Mesendoderm (in vitro differentiated cells): ENCODE measurements around the gene MICAL2.

Experiments
- DNase-seq: peaks from one replicate; pipeline ENCODE4 v3.0.0; 2013
- H2AK5ac ChIP-seq: 2 replicates; pipeline ENCODE4 v1.6.1; 2013; ENCODE audit warnings: low read length, inconsistent platforms
- H2BK120ac ChIP-seq: 2 replicates; pipeline ENCODE4 v1.6.1; 2013; ENCODE audit warnings: low read depth, mild to moderate bottlenecking, low read length, moderate library complexity, mixed read lengths
- H2BK15ac ChIP-seq: replicated peaks from 2 replicates; pipeline ENCODE4 v1.6.1; 2013; ENCODE audit warnings: low read depth, mild to moderate bottlenecking, moderate library complexity
- H2BK5ac ChIP-seq: 2 replicates; pipeline ENCODE4 v1.6.1; 2013; ENCODE audit warnings: low read length, inconsistent platforms
- H3K18ac ChIP-seq: 2 replicates; pipeline ENCODE4 v1.6.1; 2013; ENCODE audit warnings: mild to moderate bottlenecking, low read length, mixed read lengths
- H3K23ac ChIP-seq: one replicate; pipeline ENCODE4 v1.6.1; 2013; ENCODE audit warnings: low read length
- H3K27ac ChIP-seq: 2 replicates; pipeline ENCODE4 v1.5.1; 2013; ENCODE audit warnings: low read depth, mild to moderate bottlenecking, inconsistent platforms, low read length, moderate library complexity
- H3K27me3 ChIP-seq: 2 replicates; pipeline ENCODE4 v1.6.1; 2013; ENCODE audit warnings: low read length, control low read depth, mild to moderate bottlenecking, inconsistent platforms; ENCODE audit not compliant: insufficient read depth, poor library complexity
- H3K36me3 ChIP-seq: 2 replicates; pipeline ENCODE4 v1.6.1; 2013; ENCODE audit warnings: low read length, inconsistent platforms; ENCODE audit not compliant: control insufficient read depth, insufficient read depth
- H3K4ac ChIP-seq: one replicate; pipeline ENCODE4 v1.6.1; 2013; ENCODE audit warnings: low read depth, mild to moderate bottlenecking, low read length, moderate library complexity
- H3K4me1 ChIP-seq: 2 replicates; pipeline ENCODE4 v1.6.1; 2013; ENCODE audit warnings: low read depth, low read length, inconsistent platforms; ENCODE audit not compliant: control insufficient read depth
- H3K4me2 ChIP-seq: 2 replicates; pipeline ENCODE4 v1.6.1; 2013; ENCODE audit warnings: low read length
- H3K4me3 ChIP-seq: 2 replicates; pipeline ENCODE4 v1.5.1; 2013; ENCODE audit warnings: mild to moderate bottlenecking, low read length
- H3K56ac ChIP-seq: one replicate; pipeline ENCODE4 v1.6.1; 2013; ENCODE audit warnings: low read length
- H3K79me1 ChIP-seq: 2 replicates; pipeline ENCODE4 v1.6.1; 2013; ENCODE audit warnings: low read length, inconsistent platforms
- H3K79me2 ChIP-seq: 2 replicates; pipeline ENCODE4 v1.6.1; 2013; ENCODE audit warnings: mild to moderate bottlenecking, low read length; ENCODE audit not compliant: control insufficient read depth, insufficient read depth
- H3K9ac ChIP-seq: 2 replicates; pipeline ENCODE4 v1.6.1; 2013; ENCODE audit warnings: low read length, inconsistent platforms
- H4K5ac ChIP-seq: one replicate; pipeline ENCODE4 v1.6.1; 2013; ENCODE audit warnings: low read length
- H4K8ac ChIP-seq: one replicate; pipeline ENCODE4 v1.6.1; 2013; ENCODE audit warnings: low read depth, mild to moderate bottlenecking, control low read depth, low read length, moderate library complexity
- WGBS: extraction: QIAGEN DNeasy Blood & Tissue Kit; methylation state at CpG from one replicate; pipeline ENCODE4 v1.1.7; 2013; ENCODE audit warnings: low lambda C conversion rate, missing lambda C conversion rate; ENCODE audit not compliant: insufficient coverage; ENCODE audit errors: extremely low coverage; 5-methylcytosine and 5-hydroxymethylcytosine counted together

MICAL2 gene

GRCh38 chr11:12169822-12170221, 59.4 kb downstream of the MICAL2 start:
- no peak overlapping the region for H2BK5ac ChIP-seq
- no peaks in the 10 kb centered on the region for H3K79me2 ChIP-seq
- H3K4me1 ChIP-seq = no peaks in the 10 kb centered on the region
- H3K27ac ChIP-seq = no peak overlapping the region
- no peaks in the 10 kb centered on the region for H3K79me1 ChIP-seq
- H2BK120ac ChIP-seq = no peak overlapping the region
- no peak overlapping the region for H3K4me3 ChIP-seq
- no peak overlapping the region for H4K8ac ChIP-seq
- H3K4ac ChIP-seq = no peak overlapping the region
- H3K36me3 ChIP-seq = no peaks in the 10 kb centered on the region
- no peak for DNase-seq
- no peak overlapping the region for H3K18ac ChIP-seq
- WGBS = no CpG with 5 or more reads among the region's 3 CpGs
- no peak overlapping the region for H2AK5ac ChIP-seq
- H3K4me2 ChIP-seq = no peak overlapping the region
- no peak overlapping the region for H3K9ac ChIP-seq
- H2BK15ac ChIP-seq = no peak overlapping the region
- H3K56ac ChIP-seq = no peak overlapping the region
- H3K27me3 ChIP-seq = no peaks in the 10 kb centered on the region
- H3K23ac ChIP-seq = no peak overlapping the region
- no peak overlapping the region for H4K5ac ChIP-seq

GRCh38 chr11:12170501-12170900, 60.1 kb downstream of the MICAL2 start:
- Histone ChIP-seq H3K4me3 (no peak overlapping the region), H2AK5ac (no peak overlapping the region), H3K27ac (no peak overlapping the region)

GRCh38 chr11:12170984-12171383, 60.6 kb downstream of the MICAL2 start:
- peaks cover 2% of the 10 kb centered on the region for H3K4me1 ChIP-seq
- no peak overlapping the region for H3K18ac ChIP-seq
- no peaks in the 10 kb centered on the region for H3K36me3 ChIP-seq
- no peak overlapping the region for H4K8ac ChIP-seq
- H3K56ac ChIP-seq = no peak overlapping the region
- H2BK120ac ChIP-seq = no peak overlapping the region
- H3K23ac ChIP-seq = no peak overlapping the region
- no peaks in the 10 kb centered on the region for H3K79me1 ChIP-seq
- no peak overlapping the region for H3K9ac ChIP-seq
- H3K27me3 ChIP-seq = no peaks in the 10 kb centered on the region
- H4K5ac ChIP-seq = no peak overlapping the region
- no peaks in the 10 kb centered on the region for H3K79me2 ChIP-seq
- H2BK5ac ChIP-seq = no peak overlapping the region
- no peak overlapping the region for H3K4ac ChIP-seq
- H3K4me3 ChIP-seq = no peak overlapping the region
- no peak overlapping the region for H2BK15ac ChIP-seq
- no peak overlapping the region for H3K27ac ChIP-seq
- H2AK5ac ChIP-seq = no peak overlapping the region
- no peak for DNase-seq
- no peak overlapping the region for H3K4me2 ChIP-seq
- no CpG with 5 or more reads among the region's 5 CpGs for WGBS

More at GRCh38 chr11:12170501-12170900, 60.1 kb downstream of the MICAL2 start:
- Histone ChIP-seq H3K4me1 (peaks cover under 1% of the 10 kb centered on the region), H3K9ac (no peak overlapping the region), H2BK120ac (no peak overlapping the region), H3K56ac (no peak overlapping the region), H3K27me3 (no peaks in the 10 kb centered on the region), H4K8ac (no peak overlapping the region), H3K23ac (no peak overlapping the region), H3K79me1 (no peaks in the 10 kb centered on the region), H2BK15ac (no peak overlapping the region), H2BK5ac (no peak overlapping the region), H3K36me3 (no peaks in the 10 kb centered on the region), H3K18ac (no peak overlapping the region), H3K79me2 (no peaks in the 10 kb centered on the region), H3K4me2 (no peak overlapping the region), H3K4ac (no peak overlapping the region), H4K5ac (no peak overlapping the region)
- no peak for DNase-seq
- no CpG with 5 or more reads among the region's 3 CpGs for WGBS

- Histone ChIP-seq H2AK5ac (no peak overlapping the region), H3K27me3 (no peaks in the 10 kb centered on the region), H4K5ac (no peak overlapping the region), H3K23ac (no peak overlapping the region), H3K9ac (no peak overlapping the region), H3K4me2 (no peak overlapping the region), H3K36me3 (no peaks in the 10 kb centered on the region), H2BK15ac (no peak overlapping the region), H2BK5ac (no peak overlapping the region), H2BK120ac (no peak overlapping the region), H3K4ac (no peak overlapping the region), H3K79me1 (no peaks in the 10 kb centered on the region), H3K18ac (no peak overlapping the region), H4K8ac (no peak overlapping the region), H3K56ac (no peak overlapping the region), H3K4me1 (peaks cover 2% of the 10 kb centered on the region), H3K4me3 (no peak overlapping the region), H3K79me2 (no peaks in the 10 kb centered on the region), H3K27ac (no peak overlapping the region)
- WGBS = no CpG with 5 or more reads among the region's 3 CpGs
- no peak for DNase-seq
Observed at GRCh38 chr11:12171921-12172320, 61.5 kb downstream of the MICAL2 start.

GRCh38 chr11:12172493-12173013, 62.2 kb downstream of the MICAL2 start:
- Histone ChIP-seq H4K5ac (no peak overlapping the region), H2BK120ac (no peak overlapping the region), H3K23ac (no peak overlapping the region), H3K56ac (no peak overlapping the region), H3K27me3 (no peaks in the 10 kb centered on the region), H3K79me2 (no peaks in the 10 kb centered on the region), H3K79me1 (no peaks in the 10 kb centered on the region), H2BK15ac (no peak overlapping the region), H3K4me1 (peaks cover 2% of the 10 kb centered on the region), H2AK5ac (no peak overlapping the region), H3K27ac (no peak overlapping the region), H3K4ac (no peak overlapping the region), H2BK5ac (no peak overlapping the region), H3K9ac (no peak overlapping the region), H3K4me3 (no peak overlapping the region), H3K36me3 (no peaks in the 10 kb centered on the region), H4K8ac (no peak overlapping the region), H3K18ac (no peak overlapping the region), H3K4me2 (no peak overlapping the region)
- DNase-seq = no peak
- no CpG with 5 or more reads among the region's 3 CpGs for WGBS

GRCh38 chr11:12173111-12173510, 62.7 kb downstream of the MICAL2 start:
- Histone ChIP-seq H3K23ac (no peak overlapping the region), H3K36me3 (no peaks in the 10 kb centered on the region), H3K79me2 (no peaks in the 10 kb centered on the region), H3K27ac (no peak overlapping the region), H4K8ac (no peak overlapping the region), H3K9ac (no peak overlapping the region), H3K4me3 (no peak overlapping the region), H3K4ac (no peak overlapping the region), H3K56ac (no peak overlapping the region), H3K18ac (no peak overlapping the region), H3K4me2 (no peak overlapping the region), H3K79me1 (no peaks in the 10 kb centered on the region), H2BK5ac (no peak overlapping the region), H2AK5ac (no peak overlapping the region), H3K27me3 (no peaks in the 10 kb centered on the region), H2BK15ac (no peak overlapping the region), H3K4me1 (peaks cover 2% of the 10 kb centered on the region), H2BK120ac (no peak overlapping the region), H4K5ac (no peak overlapping the region)
- WGBS = no CpG with 5 or more reads among the region's 4 CpGs
- DNase-seq = no peak
